Endometrium (tissue), 2 donors: ENCODE results near the gene STX3.
"Not testable (repeated sequence)": the region's sequence is repeated elsewhere in the genome, so short reads cannot be mapped to it uniquely, and the experiment has no call there.

Experiments
- FAIRE-seq: peaks from 2 replicates; lab custom pipeline; 2012; peaks lifted over from hg19 to GRCh38; lab: Jason Lieb, UNC
- donor health status: control.
- donor health status: control.

Gene STX3

DNA sequence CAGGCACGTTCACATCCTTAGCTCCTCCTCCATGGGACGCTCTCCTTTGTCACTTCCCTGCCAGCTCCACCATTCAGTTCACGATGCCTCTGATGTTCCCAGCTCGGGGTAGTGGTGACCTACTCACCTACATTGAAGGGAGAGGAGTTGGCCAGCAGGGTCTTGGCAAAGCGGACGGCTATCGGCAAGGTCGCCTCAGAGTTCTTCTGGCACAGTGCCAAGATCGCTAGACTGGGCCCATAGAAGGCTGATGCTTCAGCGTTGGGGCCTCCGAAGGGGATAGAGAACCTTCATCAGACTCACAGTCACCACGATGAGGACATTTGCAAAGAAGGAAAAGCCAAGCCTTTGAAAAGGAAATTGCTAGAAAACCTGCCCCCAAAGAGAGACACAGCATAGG is 87.1 kb downstream of the STX3 start:
- no peak for FAIRE-seq

- FAIRE-seq = no peak
These were observed 90.2 kb downstream of the STX3 start, which contains the start of gene CBLIF for GRCh38 chr11:59845399-59845798. Gene CBLIF, minus strand, starts transcription at chr11:59845499. Its CDS starts 46 bp downstream, at chr11:59845453.

- FAIRE-seq = no peak
These were observed 91.4 kb downstream of the STX3 start for GRCh38 chr11:59846556-59846955.

DNA sequence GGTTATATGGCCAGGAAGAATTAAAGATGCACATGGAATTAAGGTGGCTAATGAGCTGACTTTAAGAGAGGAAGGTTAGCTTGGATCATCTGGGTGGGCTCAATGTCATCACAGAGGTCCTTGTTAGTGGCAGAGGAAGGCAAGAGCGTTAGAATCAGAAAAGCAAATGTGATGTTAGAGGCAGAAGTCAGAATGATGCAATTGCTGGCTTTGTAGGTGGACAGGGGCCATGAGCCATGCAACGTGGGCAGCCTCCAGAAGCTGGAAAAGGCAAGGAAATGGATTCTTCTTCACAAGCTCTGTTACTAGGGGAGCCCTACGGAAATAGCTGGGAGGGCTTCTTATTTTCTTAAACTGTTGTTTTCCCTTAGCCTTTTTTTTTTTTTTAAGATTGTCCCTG is 92.5 kb downstream of the STX3 start:
- no peak for FAIRE-seq

DNA sequence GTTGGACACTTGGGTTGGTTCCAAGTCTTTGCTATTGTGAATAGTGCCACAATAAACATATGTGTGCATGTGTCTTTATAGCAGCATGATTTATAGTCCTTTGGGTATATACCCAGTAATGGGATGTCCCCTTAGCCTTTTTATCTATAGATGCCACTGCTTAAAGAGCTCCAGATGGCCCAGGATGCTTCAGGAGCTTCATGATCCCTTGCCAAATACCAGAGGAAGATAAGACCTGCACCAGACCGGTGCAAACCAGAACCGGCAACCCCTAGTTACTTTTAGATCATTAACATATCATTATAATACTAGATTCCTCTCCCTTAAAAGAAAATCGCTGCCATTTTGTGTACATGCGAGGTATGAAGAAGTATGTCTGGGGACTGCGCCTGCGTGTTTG is 93.3 kb downstream of the STX3 start:
- FAIRE-seq = not testable (repeated sequence)

DNA sequence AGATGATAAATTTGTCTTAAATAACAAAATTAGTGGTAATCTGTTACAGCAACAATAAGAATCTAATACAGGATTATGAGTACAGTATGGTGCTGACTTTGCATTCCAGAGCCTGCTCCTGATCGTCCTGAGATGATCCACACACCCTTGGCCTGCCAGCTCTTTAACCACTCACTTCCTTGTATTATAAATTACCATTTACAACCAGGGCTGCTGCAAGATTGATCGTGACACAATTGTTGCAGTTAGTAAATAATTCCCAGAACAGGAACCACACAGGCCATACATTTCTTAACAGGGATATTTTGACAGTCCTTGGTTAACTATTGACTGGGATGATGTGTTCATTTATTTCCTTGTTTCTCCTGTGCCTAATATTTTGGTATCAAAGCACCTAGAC is 94.0 kb downstream of the STX3 start:
- FAIRE-seq = no peak

- not testable (repeated sequence) for FAIRE-seq
These were observed 94.4 kb downstream of the STX3 start for GRCh38 chr11:59849551-59849950.

DNA sequence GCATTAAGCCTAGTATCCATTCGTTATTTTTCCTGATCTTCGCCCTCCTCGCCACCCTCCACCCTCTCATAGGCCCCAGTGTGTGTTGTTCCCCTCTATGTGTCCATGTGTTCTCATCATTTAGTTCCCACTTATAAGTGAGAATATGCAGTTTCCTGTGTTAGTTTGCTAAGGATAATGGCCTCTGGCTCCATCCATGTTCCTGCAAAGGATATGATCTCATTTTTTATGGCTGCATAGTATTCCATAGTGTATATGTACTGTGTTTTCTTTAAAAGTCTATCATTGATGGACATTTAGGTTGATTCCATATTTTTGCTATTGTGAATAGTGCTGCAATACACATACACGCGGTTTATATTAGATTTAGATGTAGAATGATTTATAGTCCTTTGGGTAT is 96.2 kb downstream of the STX3 start:
- not testable (repeated sequence) for FAIRE-seq

DNA sequence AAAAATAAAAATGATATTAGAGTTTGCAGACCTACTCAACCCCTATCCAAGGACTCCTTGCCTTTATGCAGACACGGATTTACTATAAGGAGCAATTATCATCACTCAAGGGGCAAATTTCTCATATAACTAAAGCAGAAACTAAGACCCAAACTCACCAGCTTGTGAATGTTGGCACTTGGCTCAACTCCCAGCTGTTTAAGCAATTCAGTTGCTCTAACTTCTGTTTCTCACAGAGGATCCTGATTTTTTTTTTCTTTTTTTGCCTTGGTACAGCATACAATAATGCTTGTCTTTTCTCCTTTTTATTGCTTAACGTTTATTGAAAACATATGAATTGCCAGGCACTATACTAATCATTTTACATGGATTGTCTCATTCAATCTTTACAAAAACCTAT is 99.7 kb downstream of the STX3 start:
- no peak for FAIRE-seq
